LNCAP (cell line): ENCODE results near the gene KRT80.

ENCODE experiments used
- CTCF ChIP-seq: fragments of 450-650 bp; IDR thresholded peaks from 2 replicates; pipeline ENCODE4 v1.5.1; 2017; ENCODE audit warnings: mild to moderate bottlenecking

KRT80 gene

GRCh38 chr12:52207895-52208294 lies 16.1 kb upstream of the KRT80 start:
- TF ChIP-seq CTCF: no peak

GRCh38 chr12:52207106-52207505 lies 15.3 kb upstream of the KRT80 start:
- no peak for TF ChIP-seq CTCF

- no peak for TF ChIP-seq CTCF
These were observed 14.7 kb upstream of the KRT80 start for GRCh38 chr12:52206304-52207040.

GRCh38 chr12:52205612-52206303 lies 13.9 kb upstream of the KRT80 start:
- no peak for TF ChIP-seq CTCF

- TF ChIP-seq CTCF: no peak
These were observed 13.2 kb upstream of the KRT80 start for GRCh38 chr12:52204931-52205505.

GRCh38 chr12:52204095-52204930 lies 12.5 kb upstream of the KRT80 start:
- TF ChIP-seq CTCF: no peak
